T follicular helper cell (primary cell): ENCODE results near the gene PXT1.
"Not testable (repeated sequence)": the region's sequence is repeated elsewhere in the genome, so short reads cannot be mapped to it uniquely, and the experiment has no call there.

Experiments used
- DNase-seq: peaks from one replicate; pipeline ENCODE4 v3.0.0-alpha.2; 2020; ENCODE audit warnings: low read depth

Gene PXT1

GRCh38 chr6:36443471-36444428 lies 1.1 kb upstream of the PXT1 start:
- DNase-seq: no peak

GRCh38 chr6:36442103-36442670 lies 467 bp downstream of the PXT1 start:
- DNase-seq: no peak

GRCh38 chr6:36441307-36441894 lies 1.3 kb downstream of the PXT1 start:
- DNase-seq: peak; percentile 81

GRCh38 chr6:36436466-36436865 lies 6.2 kb downstream of the PXT1 start:
- no peak for DNase-seq

- no peak for DNase-seq
These were observed 10.4 kb downstream of the PXT1 start for GRCh38 chr6:36432151-36432671.

GRCh38 chr6:36431197-36431596 lies 11.5 kb downstream of the PXT1 start:
- DNase-seq: no peak

GRCh38 chr6:36430351-36430750 lies 12.3 kb downstream of the PXT1 start:
- no peak for DNase-seq

- no peak for DNase-seq
These were observed 13.7 kb downstream of the PXT1 start for GRCh38 chr6:36428911-36429310.

GRCh38 chr6:36426622-36427021 lies 16.0 kb downstream of the PXT1 start:
- DNase-seq: no peak

- DNase-seq: peak; percentile 98
These were observed 19.4 kb downstream of the PXT1 start for GRCh38 chr6:36423101-36423824.

GRCh38 chr6:36422714-36423100 lies 19.9 kb downstream of the PXT1 start:
- DNase-seq: no peak

- no peak for DNase-seq
These were observed 23.3 kb downstream of the PXT1 start for GRCh38 chr6:36419310-36419709.

- no peak for DNase-seq
These were observed 24.1 kb downstream of the PXT1 start for GRCh38 chr6:36418558-36418957.

GRCh38 chr6:36414481-36414880 lies 28.2 kb downstream of the PXT1 start:
- no peak for DNase-seq

GRCh38 chr6:36413489-36414480 lies 28.9 kb downstream of the PXT1 start:
- no peak for DNase-seq

- not testable (repeated sequence) for DNase-seq
These were observed 32.9 kb downstream of the PXT1 start for GRCh38 chr6:36409718-36410117.

GRCh38 chr6:36404164-36404563 lies 38.5 kb downstream of the PXT1 start:
- DNase-seq: no peak

GRCh38 chr6:36402481-36402880 lies 40.2 kb downstream of the PXT1 start:
- DNase-seq: no peak

GRCh38 chr6:36399970-36400369 lies 42.7 kb downstream of the PXT1 start:
- no peak for DNase-seq

- no peak for DNase-seq
These were observed 50.0 kb downstream of the PXT1 start for GRCh38 chr6:36392621-36393020.

GRCh38 chr6:36389353-36389752 lies 53.3 kb downstream of the PXT1 start:
- DNase-seq: no peak
